ENCODE measurements around the gene SLC25A51.
"Not testable (repeated sequence)": the region's sequence is repeated elsewhere in the genome, so short reads cannot be mapped to it uniquely, and the experiment has no call there.

SLC25A51 gene

DNA sequence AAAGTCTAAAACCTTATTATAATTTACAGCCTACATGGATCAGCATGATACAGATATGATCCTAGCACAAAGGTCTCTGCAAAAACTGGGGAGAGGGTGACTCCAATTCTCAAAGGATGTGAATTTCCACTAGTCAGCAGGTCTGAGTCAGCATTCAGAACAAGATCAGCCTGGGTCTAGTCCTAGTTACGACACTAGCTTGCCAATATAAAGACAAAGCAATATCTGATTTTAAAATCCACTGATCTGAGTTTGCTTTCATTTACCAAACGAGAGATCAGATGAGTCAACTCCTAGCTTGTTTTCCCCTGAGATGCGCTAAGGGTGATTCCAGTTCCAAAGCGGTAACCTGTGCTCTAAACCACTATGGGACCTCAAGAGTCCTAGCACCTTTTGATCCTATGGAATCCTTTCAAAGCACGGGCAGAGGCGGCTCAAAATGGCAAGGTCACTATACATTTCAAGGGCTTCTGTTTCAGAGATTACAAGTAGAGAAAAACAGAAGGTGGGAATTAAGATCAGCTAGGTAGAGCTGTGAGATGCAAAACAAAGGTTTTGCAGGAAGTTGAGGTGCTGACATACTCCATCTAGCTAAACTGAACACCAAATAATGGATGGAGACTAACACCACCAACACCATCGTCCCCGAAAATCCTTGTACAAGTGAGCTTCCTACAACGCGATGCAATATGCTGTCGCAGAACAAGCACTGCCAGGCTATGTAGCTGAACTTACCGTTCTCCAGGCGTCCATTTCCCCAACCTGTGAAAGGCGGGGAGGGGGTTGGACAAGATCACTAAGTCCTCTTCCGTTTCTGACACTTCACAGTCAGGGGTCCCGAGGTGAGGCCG, 906 bp downstream of the SLC25A51 start:
- Mint-ChIP-seq H3K9me3 (no peaks in the 10 kb centered on the region), H3K4me3 (peak overlapping the region; percentile 91), H3K27ac (ENCODE audit: low read depth) (no peak overlapping the region), H3K36me3 (ENCODE audit: insufficient read depth) (peaks cover 14% of the 10 kb centered on the region), H3K27me3 (no peaks in the 10 kb centered on the region), H3K4me1 (peaks cover 13% of the 10 kb centered on the region)
- ATAC-seq (replicated peaks; ENCODE audit: extremely low read depth, poor library complexity, severe bottlenecking) = peak; percentile 8
- DNase-seq (ENCODE audit: low spot score in 2 of 2) = no peak

DNA sequence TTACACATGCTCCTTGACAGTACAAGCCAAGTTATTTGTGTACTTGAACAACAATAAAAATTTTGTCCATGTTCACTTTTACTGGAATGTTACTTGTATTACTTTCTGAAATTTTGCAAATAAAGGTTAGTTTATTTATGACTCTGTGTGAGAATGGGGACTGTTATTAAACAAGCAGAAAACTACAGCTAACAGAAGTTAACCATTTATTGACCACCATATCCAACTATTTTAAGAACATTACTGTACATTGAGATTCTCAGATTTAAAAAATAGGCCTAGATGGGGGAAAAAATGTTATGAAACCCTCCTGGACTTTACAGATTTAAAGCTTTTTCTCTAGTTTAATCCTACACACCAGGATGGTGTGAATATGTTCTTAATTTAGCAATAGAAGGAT, 1.8 kb downstream of the SLC25A51 start:
- Mint-ChIP-seq H3K27ac (ENCODE audit: low read depth) (no peak overlapping the region), H3K36me3 (ENCODE audit: insufficient read depth) (peaks cover 21% of the 10 kb centered on the region), H3K27me3 (no peaks in the 10 kb centered on the region), H3K9me3 (no peaks in the 10 kb centered on the region), H3K4me1 (peaks cover 13% of the 10 kb centered on the region), H3K4me3 (no peak overlapping the region)
- DNase-seq (ENCODE audit: low spot score in 2 of 2) = no peak
- no peak for ATAC-seq (replicated peaks; ENCODE audit: extremely low read depth, poor library complexity, severe bottlenecking)

DNA sequence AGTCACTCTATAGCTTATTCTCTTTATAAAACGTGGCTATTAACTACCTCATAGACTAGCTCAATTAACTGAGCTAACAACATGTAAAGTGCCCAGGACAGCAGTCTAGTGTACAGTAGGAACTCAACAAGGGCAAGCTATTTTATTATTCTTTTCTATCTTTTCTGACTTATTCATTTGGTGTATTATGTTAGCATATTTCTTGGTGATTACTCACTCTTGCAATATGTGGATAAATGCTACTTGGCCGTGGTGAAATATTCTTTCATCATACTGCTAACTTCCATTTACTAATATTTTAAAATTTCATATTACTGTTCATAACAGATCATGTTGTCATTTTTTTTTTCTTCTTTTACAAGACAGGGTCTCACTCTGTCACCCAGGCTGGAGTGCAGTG, 4.9 kb downstream of the SLC25A51 start:
- no peak for DNase-seq (ENCODE audit: low spot score in 2 of 2)
- no peak for ATAC-seq (replicated peaks; ENCODE audit: extremely low read depth, poor library complexity, severe bottlenecking)
- Mint-ChIP-seq H3K36me3 (ENCODE audit: insufficient read depth) (peaks cover 40% of the 10 kb centered on the region), H3K9me3 (no peaks in the 10 kb centered on the region), H3K4me3 (no peak overlapping the region), H3K27me3 (no peaks in the 10 kb centered on the region), H3K27ac (ENCODE audit: low read depth) (no peak overlapping the region), H3K4me1 (peaks cover 7% of the 10 kb centered on the region)

DNA sequence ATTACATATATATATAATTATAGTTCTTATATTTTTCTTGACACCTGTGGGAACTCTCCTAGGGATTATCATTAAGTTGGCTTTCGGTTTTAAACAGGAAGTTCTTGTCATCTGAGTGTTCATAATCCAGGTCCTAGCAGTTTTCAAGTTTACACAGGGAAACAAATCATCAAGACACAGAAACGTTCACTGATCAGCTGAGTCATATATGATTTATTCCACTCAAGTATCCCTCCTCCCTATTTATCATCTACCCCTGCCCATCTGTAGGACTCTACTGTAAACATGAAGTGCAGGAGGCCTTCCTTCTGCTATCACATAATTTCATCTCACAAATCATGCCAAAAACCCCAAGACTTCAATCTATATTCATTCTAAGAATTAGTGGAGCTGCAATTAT, 6.3 kb downstream of the SLC25A51 start:
- ATAC-seq (replicated peaks; ENCODE audit: extremely low read depth, poor library complexity, severe bottlenecking) (no peak), DNase-seq (ENCODE audit: low spot score in 2 of 2) (no peak)
- no peaks in the 10 kb centered on the region for H3K9me3 Mint-ChIP-seq
- H3K27ac Mint-ChIP-seq (ENCODE audit: low read depth) = no peak overlapping the region
- no peaks in the 10 kb centered on the region for H3K27me3 Mint-ChIP-seq
- no peak overlapping the region for H3K4me3 Mint-ChIP-seq
- H3K4me1 Mint-ChIP-seq = peaks cover under 1% of the 10 kb centered on the region
- H3K36me3 Mint-ChIP-seq (ENCODE audit: insufficient read depth) = peaks cover 47% of the 10 kb centered on the region

DNA sequence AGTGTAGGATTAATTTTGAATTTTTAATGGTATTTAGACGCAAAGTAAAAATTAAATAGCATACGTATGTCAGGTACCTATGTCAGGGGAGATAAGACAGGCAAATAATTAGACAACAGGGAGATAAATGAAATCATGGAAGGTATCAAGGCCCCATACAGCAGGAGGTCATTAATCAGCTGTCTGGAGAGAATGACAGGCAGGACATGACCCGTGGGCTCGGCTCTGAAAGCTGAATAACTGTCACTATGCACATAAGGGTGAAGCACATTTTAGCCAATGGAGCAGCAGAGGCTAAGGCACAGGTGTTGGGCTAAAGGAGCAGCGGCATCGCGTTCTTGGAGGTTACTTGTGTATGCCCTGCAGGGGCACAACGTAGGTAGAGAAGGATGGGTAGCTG, 11.9 kb downstream of the SLC25A51 start:
- ATAC-seq (replicated peaks; ENCODE audit: extremely low read depth, poor library complexity, severe bottlenecking) = no peak
- H3K4me3 Mint-ChIP-seq = no peak overlapping the region
- peaks cover 46% of the 10 kb centered on the region for H3K36me3 Mint-ChIP-seq (ENCODE audit: insufficient read depth)
- H3K27ac Mint-ChIP-seq (ENCODE audit: low read depth) = peak overlapping the region; percentile 16
- H3K27me3 Mint-ChIP-seq = no peaks in the 10 kb centered on the region
- no peaks in the 10 kb centered on the region for H3K9me3 Mint-ChIP-seq
- DNase-seq (ENCODE audit: low spot score in 2 of 2) = no peak
- peaks cover 16% of the 10 kb centered on the region for H3K4me1 Mint-ChIP-seq

DNA sequence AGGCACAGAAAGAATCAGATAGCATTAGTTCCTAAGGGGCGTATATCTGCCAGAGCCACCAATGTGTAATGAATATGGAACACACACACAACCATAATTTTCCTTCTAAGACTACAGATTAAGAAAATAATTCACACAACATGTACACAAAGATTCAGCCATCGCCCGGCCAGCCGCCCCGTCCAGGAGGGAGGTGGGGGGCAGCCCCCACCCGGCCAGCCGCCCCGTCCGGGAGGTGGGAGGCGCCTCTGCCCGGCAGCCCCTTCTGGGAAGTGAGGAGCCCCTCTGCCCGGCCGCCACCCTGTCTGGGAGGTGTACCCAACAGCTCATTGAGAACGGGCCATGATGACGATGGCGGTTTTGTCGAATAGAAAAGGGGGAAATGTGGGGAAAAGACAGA, 12.9 kb downstream of the SLC25A51 start:
- ATAC-seq (replicated peaks; ENCODE audit: extremely low read depth, poor library complexity, severe bottlenecking); H3K4me3 Mint-ChIP-seq; DNase-seq (ENCODE audit: low spot score in 2 of 2); H3K27me3 Mint-ChIP-seq; H3K27ac Mint-ChIP-seq (ENCODE audit: low read depth); H3K9me3 Mint-ChIP-seq: not testable (repeated sequence)
- peaks cover 16% of the 10 kb centered on the region for H3K4me1 Mint-ChIP-seq
- peaks cover 44% of the 10 kb centered on the region for H3K36me3 Mint-ChIP-seq (ENCODE audit: insufficient read depth)

DNA sequence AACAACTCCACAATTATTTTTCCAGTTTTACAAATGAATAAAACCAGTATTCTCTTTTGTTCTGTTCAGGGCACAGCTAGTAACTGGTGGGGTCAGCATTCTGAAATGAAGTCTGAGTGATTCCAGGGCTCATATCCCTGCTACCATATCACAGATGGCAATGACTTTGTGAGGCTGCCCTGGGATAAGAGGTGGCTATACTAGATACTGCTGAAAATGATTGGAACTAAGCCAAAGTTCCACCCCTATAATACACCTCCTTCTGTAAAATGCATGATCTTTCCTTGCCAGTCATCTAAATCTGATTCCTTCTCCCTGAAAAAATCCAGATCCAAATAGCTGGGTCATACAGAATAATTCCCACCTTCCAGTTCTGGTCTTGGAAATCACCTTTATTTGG, 14.4 kb downstream of the SLC25A51 start:
- ATAC-seq (replicated peaks; ENCODE audit: extremely low read depth, poor library complexity, severe bottlenecking) = no peak
- H3K4me1 Mint-ChIP-seq = peaks cover 16% of the 10 kb centered on the region
- no peaks in the 10 kb centered on the region for H3K27me3 Mint-ChIP-seq
- no peaks in the 10 kb centered on the region for H3K9me3 Mint-ChIP-seq
- no peak overlapping the region for H3K27ac Mint-ChIP-seq (ENCODE audit: low read depth)
- DNase-seq (ENCODE audit: low spot score in 2 of 2) = no peak
- peaks cover 29% of the 10 kb centered on the region for H3K36me3 Mint-ChIP-seq (ENCODE audit: insufficient read depth)
- H3K4me3 Mint-ChIP-seq = no peak overlapping the region

DNA sequence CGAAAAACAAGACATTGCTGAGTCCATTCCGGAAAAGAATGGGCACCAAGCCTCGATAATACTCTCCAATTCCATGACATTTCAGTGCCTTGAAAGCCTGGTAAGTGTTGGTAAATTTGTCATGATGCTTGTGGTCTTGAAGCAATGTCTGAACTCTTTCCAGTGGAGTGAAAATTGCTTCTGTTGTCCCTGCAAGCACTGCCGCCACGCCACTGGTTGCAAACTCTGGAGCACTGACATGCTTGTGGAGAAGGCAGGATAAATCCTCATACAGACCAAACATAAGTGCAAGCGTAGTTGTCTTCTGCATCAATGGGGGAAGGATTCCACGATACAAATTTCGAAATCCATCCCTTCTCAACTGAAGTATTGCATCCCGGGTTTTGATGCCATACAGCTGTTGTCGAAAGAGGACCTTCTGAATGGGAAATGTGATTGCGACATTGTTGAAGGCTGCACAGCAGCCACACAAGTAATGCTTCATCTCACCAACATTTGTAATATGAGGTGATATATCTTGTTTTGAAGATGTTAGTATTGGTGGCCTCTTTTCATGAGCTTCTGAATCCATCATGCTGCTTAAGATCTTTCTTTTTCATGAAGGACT, 15.8 kb downstream of the SLC25A51 start:
- Mint-ChIP-seq H3K36me3 (ENCODE audit: insufficient read depth) (peaks cover 22% of the 10 kb centered on the region), H3K4me1 (peaks cover 16% of the 10 kb centered on the region)
- H3K4me3 Mint-ChIP-seq; H3K27ac Mint-ChIP-seq (ENCODE audit: low read depth); ATAC-seq (replicated peaks; ENCODE audit: extremely low read depth, poor library complexity, severe bottlenecking); DNase-seq (ENCODE audit: low spot score in 2 of 2); H3K27me3 Mint-ChIP-seq; H3K9me3 Mint-ChIP-seq: not testable (repeated sequence)

DNA sequence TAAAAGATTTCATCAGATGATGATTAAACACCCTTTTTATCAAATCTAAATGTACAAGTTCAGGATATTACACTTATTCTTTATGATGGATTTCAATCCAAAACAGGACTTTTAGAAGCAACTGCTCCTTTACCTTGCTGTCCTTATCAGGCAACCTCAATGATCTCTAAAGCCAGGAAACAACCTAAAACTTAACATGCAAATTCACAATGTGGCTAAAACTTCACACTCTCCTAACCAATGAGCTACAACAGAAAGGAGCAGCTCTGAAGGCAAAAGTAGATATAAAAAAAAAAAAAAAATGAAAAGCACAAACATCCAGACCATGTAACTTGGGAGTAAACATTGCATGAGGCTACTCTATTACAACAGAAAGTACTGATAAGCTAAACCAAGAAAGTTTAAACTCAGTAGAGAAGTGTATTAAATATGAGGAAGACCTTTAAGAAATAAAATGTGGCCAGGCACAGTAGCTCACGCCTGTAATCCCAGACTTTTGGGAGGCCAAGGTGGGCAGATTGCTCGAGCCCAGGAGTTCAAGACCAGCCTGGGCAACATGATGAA, 22.9 kb downstream of the SLC25A51 start:
- Mint-ChIP-seq H3K27me3 (no peaks in the 10 kb centered on the region), H3K36me3 (ENCODE audit: insufficient read depth) (peaks cover 11% of the 10 kb centered on the region), H3K9me3 (no peaks in the 10 kb centered on the region), H3K4me1 (peaks cover 6% of the 10 kb centered on the region), H3K27ac (ENCODE audit: low read depth) (no peak overlapping the region), H3K4me3 (no peak overlapping the region)
- ATAC-seq (replicated peaks; ENCODE audit: extremely low read depth, poor library complexity, severe bottlenecking) (no peak), DNase-seq (ENCODE audit: low spot score in 2 of 2) (no peak)

DNA sequence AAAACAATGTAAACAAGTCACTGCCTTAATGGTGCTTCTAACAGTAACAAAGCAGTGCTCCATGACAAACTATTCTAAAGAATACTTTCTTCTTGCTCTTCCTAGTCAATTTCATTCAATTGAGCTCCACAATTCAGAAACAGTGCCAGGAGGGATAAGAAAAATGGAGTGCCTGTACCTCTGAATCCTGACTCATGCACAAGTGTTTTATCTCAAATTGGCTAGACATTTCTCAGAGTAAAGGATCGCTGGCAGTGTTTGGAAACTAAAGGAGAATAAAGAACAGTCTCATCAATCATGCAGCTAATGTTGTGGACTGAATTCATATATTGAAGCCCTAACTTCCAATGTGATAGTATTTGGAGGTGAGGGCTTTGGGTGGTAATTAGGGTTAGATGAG, 27.6 kb downstream of the SLC25A51 start:
- Mint-ChIP-seq H3K36me3 (ENCODE audit: insufficient read depth) (peaks cover 11% of the 10 kb centered on the region), H3K4me3 (no peak overlapping the region), H3K27me3 (no peaks in the 10 kb centered on the region), H3K4me1 (peaks cover 6% of the 10 kb centered on the region), H3K27ac (ENCODE audit: low read depth) (no peak overlapping the region), H3K9me3 (no peaks in the 10 kb centered on the region)
- DNase-seq (ENCODE audit: low spot score in 2 of 2) (no peak), ATAC-seq (replicated peaks; ENCODE audit: extremely low read depth, poor library complexity, severe bottlenecking) (no peak)

DNA sequence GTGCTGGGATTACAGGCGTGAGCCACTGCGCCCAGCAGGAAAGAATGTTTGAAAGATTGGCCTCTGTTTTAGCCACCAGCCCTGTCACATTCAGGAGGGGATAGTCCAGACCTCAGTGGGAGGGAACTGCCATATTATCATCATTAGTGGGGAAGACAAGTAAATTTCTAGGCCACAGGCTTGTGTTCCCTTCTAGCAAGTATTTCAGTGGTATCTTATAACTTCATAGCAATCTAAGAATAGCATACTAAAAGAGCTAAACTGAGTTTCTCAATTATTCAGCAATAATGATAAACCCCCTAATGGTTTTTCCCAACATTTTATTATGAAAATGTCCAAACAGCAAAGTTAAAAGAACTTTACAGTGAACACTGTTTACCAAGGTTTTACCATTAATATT, 30.0 kb downstream of the SLC25A51 start:
- Mint-ChIP-seq H3K4me3 (no peak overlapping the region), H3K9me3 (no peaks in the 10 kb centered on the region), H3K36me3 (ENCODE audit: insufficient read depth) (peaks cover 3% of the 10 kb centered on the region), H3K27me3 (no peaks in the 10 kb centered on the region), H3K4me1 (no peaks in the 10 kb centered on the region), H3K27ac (ENCODE audit: low read depth) (no peak overlapping the region)
- DNase-seq (ENCODE audit: low spot score in 2 of 2) (no peak), ATAC-seq (replicated peaks; ENCODE audit: extremely low read depth, poor library complexity, severe bottlenecking) (no peak)

DNA sequence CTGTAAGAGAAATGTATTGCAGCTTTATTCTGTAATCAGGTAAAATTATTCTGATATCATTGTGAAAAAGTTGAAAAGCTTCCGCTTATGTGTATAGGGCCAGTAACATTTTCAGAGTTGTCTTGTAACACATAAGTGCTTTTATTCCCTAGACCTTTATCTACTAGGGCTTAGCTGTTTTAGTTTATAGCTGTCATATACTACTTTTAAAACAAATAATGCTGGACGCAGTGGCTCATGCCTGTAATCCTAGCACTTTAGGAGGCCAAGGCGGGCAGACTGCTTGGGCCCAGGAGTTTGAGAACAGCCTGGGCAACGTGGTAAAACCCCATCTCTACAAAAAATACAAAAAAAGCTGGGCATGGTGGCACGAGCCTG, 33.1 kb downstream of the SLC25A51 start:
- Mint-ChIP-seq H3K27ac (ENCODE audit: low read depth) (no peak overlapping the region), H3K27me3 (no peaks in the 10 kb centered on the region), H3K4me1 (no peaks in the 10 kb centered on the region), H3K9me3 (no peaks in the 10 kb centered on the region), H3K4me3 (no peak overlapping the region), H3K36me3 (ENCODE audit: insufficient read depth) (peaks cover 2% of the 10 kb centered on the region)
- no peak for ATAC-seq (replicated peaks; ENCODE audit: extremely low read depth, poor library complexity, severe bottlenecking)
- no peak for DNase-seq (ENCODE audit: low spot score in 2 of 2)

Measured in central memory CD8-positive, alpha-beta T cell (primary cell).